H1 (cell line): Measurements from ENCODE around the gene GRIK1. TPM values are rescaled to one million over a fixed set of nuclear protein-coding genes. Genes with fewer than 3 reads are reported as not detected.

ENCODE experiments used
- CTCF ChIA-PET: fragments of 300-600 bp; sonication (Branson Sonifier 250); formaldehyde crosslinking; loops from one replicate; lab custom pipeline; 2021; ENCODE audit not compliant: partially characterized antibody; lab: Charles Lee
- POLR2A ChIA-PET: fragments of 300-600 bp; sonication (Branson Sonifier 250); formaldehyde crosslinking; loops from one replicate; lab custom pipeline; 2021; ENCODE audit warnings: inconsistent platforms; ENCODE audit not compliant: partially characterized antibody; lab: Charles Lee
- DNase-seq, 2 experiments: peaks; one replicate each; pipeline versions ENCODE4 v3.0.0 to v3.0.0-alpha.2; 2010 to 2022; ENCODE audit warnings: low spot score in 2 of 2, low read depth in 1 of 2, mixed read lengths in 1 of 2
- FAIRE-seq: peaks from 2 replicates; lab custom pipeline; 2011; peaks lifted over from hg19 to GRCh38; lab: Jason Lieb, UNC
- H2AFZ ChIP-seq: 2 replicates; pipeline ENCODE4 v1.8.1; 2012; ENCODE audit warnings: low read length, inconsistent platforms
- H2AK5ac ChIP-seq: 2 replicates; pipeline ENCODE4 v1.6.1; 2013; ENCODE audit warnings: low read depth, low read length
- H2BK120ac ChIP-seq: replicated peaks from 2 replicates; pipeline ENCODE3; 2013; ENCODE audit warnings: low read depth, low read length, inconsistent platforms
- H2BK12ac ChIP-seq: 2 replicates; pipeline ENCODE4 v1.6.1; 2013; ENCODE audit warnings: low read depth, low read length
- H2BK15ac ChIP-seq: 2 replicates; pipeline ENCODE4 v1.6.1; 2013; ENCODE audit warnings: low read length
- H2BK20ac ChIP-seq: 2 replicates; pipeline ENCODE4 v1.6.1; 2013; ENCODE audit warnings: low read length
- H2BK5ac ChIP-seq: 2 replicates; pipeline ENCODE4 v1.6.1; 2013; ENCODE audit warnings: low read depth, low read length
- H3K14ac ChIP-seq: 2 replicates; pipeline ENCODE4 v1.6.1; 2013; ENCODE audit warnings: inconsistent platforms; ENCODE audit not compliant: insufficient read length
- H3K18ac ChIP-seq: 2 replicates; pipeline ENCODE4 v1.6.1; 2013; ENCODE audit warnings: low read length; ENCODE audit errors: extremely low read depth
- H3K23ac ChIP-seq: 2 replicates; pipeline ENCODE4 v1.6.1; 2013; ENCODE audit warnings: inconsistent platforms; ENCODE audit not compliant: insufficient read length
- H3K23me2 ChIP-seq: 2 replicates; pipeline ENCODE4 v1.6.1; 2013; ENCODE audit warnings: low read depth, low read length
- H3K27ac ChIP-seq: 2 replicates; pipeline ENCODE4 v1.6.1; 2011; ENCODE audit warnings: low read depth, low read length, inconsistent platforms
- H3K27me3 ChIP-seq, 4 experiments: replicated peaks in 1 of 4; 1 replicate in 1 of 4; 2 replicates in 3 of 4; pipeline versions ENCODE4 v1.6.1 to v1.8.1; 2011 to 2013; ENCODE audit warnings: low read length in 3 of 4, mild to moderate bottlenecking in 3 of 4, inconsistent platforms in 2 of 4, mixed read lengths in 2 of 4, moderate library complexity in 1 of 4; ENCODE audit not compliant: control insufficient read depth in 3 of 4, insufficient read depth in 3 of 4; ENCODE audit errors: extremely low read depth in 1 of 4
- H3K36me3 ChIP-seq, 4 experiments: 2 replicates each; pipeline versions ENCODE4 v1.6.1 to v1.8.1; 2011 to 2013; ENCODE audit warnings: mild to moderate bottlenecking in 4 of 4, low read length in 3 of 4, moderate library complexity in 2 of 4, control low read depth in 1 of 4, inconsistent platforms in 1 of 4; ENCODE audit not compliant: insufficient read depth in 4 of 4, control insufficient read depth in 2 of 4
- H3K4ac ChIP-seq: replicated peaks from 2 replicates; pipeline ENCODE3; 2013; ENCODE audit warnings: low read length, low read depth, mixed read lengths, inconsistent platforms; ENCODE audit not compliant: insufficient read length
- H3K4me1 ChIP-seq, 4 experiments: replicated peaks in 1 of 4; 1 replicate in 1 of 4; 2 replicates in 3 of 4; pipeline versions ENCODE4 v1.6.1 to v1.8.1; 2011 to 2013; ENCODE audit warnings: low read length in 3 of 4, inconsistent platforms in 2 of 4, mixed read lengths in 1 of 4; ENCODE audit not compliant: insufficient read depth in 4 of 4, control insufficient read depth in 3 of 4
- H3K4me2 ChIP-seq, 2 experiments: 2 replicates each; pipeline versions ENCODE4 v1.6.1 to v1.8.1; 2011 to 2013; ENCODE audit warnings: low read depth in 2 of 2, low read length in 2 of 2, control low read depth in 1 of 2, inconsistent platforms in 1 of 2, mild to moderate bottlenecking in 1 of 2; ENCODE audit not compliant: insufficient read depth in 1 of 2
- H3K4me3 ChIP-seq, 4 experiments: fragments of 200-600, 300-600 bp in 1 of 4; sonication (generic), shearing (Covaris generic), sonication (Bioruptor Twin) in 1 of 4; 2 replicates each; pipeline versions ENCODE4 v1.5.1 to v1.8.1; 2011 to 2016; ENCODE audit warnings: low read length in 4 of 4, low read depth in 3 of 4, control low read depth in 2 of 4, inconsistent platforms in 2 of 4, mild to moderate bottlenecking in 2 of 4, mixed read lengths in 1 of 4, moderate library complexity in 1 of 4; ENCODE audit not compliant: insufficient read depth in 2 of 4; ENCODE audit errors: extremely low read depth in 1 of 4
- H3K56ac ChIP-seq: replicated peaks from 2 replicates; pipeline ENCODE3; 2013; ENCODE audit warnings: low read depth, mild to moderate bottlenecking, mixed read lengths, low read length, inconsistent platforms; ENCODE audit not compliant: insufficient read length
- H3K79me1 ChIP-seq: 2 replicates; pipeline ENCODE4 v1.6.1; 2013; ENCODE audit warnings: low read depth, low read length, control low read depth
- H3K79me2 ChIP-seq, 2 experiments: 2 replicates each; pipeline versions ENCODE4 v1.6.1 to v1.8.1; 2012 to 2013; ENCODE audit warnings: low read length in 2 of 2, mild to moderate bottlenecking in 2 of 2, inconsistent platforms in 1 of 2; ENCODE audit not compliant: insufficient read depth in 2 of 2, control insufficient read depth in 1 of 2
- H3K9ac ChIP-seq, 4 experiments: replicated peaks in 1 of 4; 1 replicate in 1 of 4; 2 replicates in 3 of 4; pipeline versions ENCODE4 v1.6.1 to v1.8.1; 2011 to 2013; ENCODE audit warnings: low read depth in 3 of 4, low read length in 3 of 4, control low read depth in 2 of 4, mild to moderate bottlenecking in 2 of 4, moderate library complexity in 2 of 4, inconsistent platforms in 1 of 4; ENCODE audit errors: extremely low read depth in 1 of 4
- H3K9me3 ChIP-seq, 2 experiments: 2 replicates each; pipeline versions ENCODE4 v1.6.1 to v1.8.1; 2012 to 2013; ENCODE audit warnings: mild to moderate bottlenecking in 2 of 2, moderate library complexity in 2 of 2, control low read depth in 1 of 2, inconsistent platforms in 1 of 2, low read depth in 1 of 2, low read length in 1 of 2, mixed read lengths in 1 of 2; ENCODE audit not compliant: insufficient read depth in 2 of 2
- H4K20me1 ChIP-seq, 2 experiments: replicated peaks in 1 of 2; 2 replicates each; pipeline versions ENCODE3 to v1.8.1; 2011 to 2013; ENCODE audit warnings: inconsistent platforms in 2 of 2, low read length in 2 of 2, mild to moderate bottlenecking in 1 of 2; ENCODE audit not compliant: insufficient read depth in 2 of 2, control insufficient read depth in 1 of 2
- H4K5ac ChIP-seq: 2 replicates; pipeline ENCODE4 v1.6.1; 2013; ENCODE audit warnings: low read length, low read depth, mixed read lengths, inconsistent platforms; ENCODE audit not compliant: insufficient read length
- H4K8ac ChIP-seq: 2 replicates; pipeline ENCODE4 v1.8.0; 2013; ENCODE audit warnings: mild to moderate bottlenecking, moderate library complexity, low read length, inconsistent platforms; ENCODE audit not compliant: insufficient read depth; ENCODE audit errors: extremely low read depth
- H4K91ac ChIP-seq: replicated peaks from 2 replicates; pipeline ENCODE3; 2013; ENCODE audit warnings: low read length, mixed read lengths, inconsistent platforms; ENCODE audit not compliant: insufficient read length
- EGR1 ChIP-seq: IDR thresholded peaks from 2 replicates; pipeline ENCODE4 v1.6.1; 2011; ENCODE audit warnings: low read depth, low read length, borderline replicate concordance
- KDM1A ChIP-seq: fragments of 200-600, 300-600 bp; sonication (generic); IDR thresholded peaks from 2 replicates; pipeline ENCODE4 v1.7.1; 2016; ENCODE audit warnings: mild to moderate bottlenecking, low read length, borderline replicate concordance
- NRF1 ChIP-seq: IDR thresholded peaks from 2 replicates; pipeline ENCODE4 v1.6.1; 2011; ENCODE audit warnings: mild to moderate bottlenecking, low read depth, low read length, improper control_type of control experiment
- POLR2A ChIP-seq, 2 experiments: IDR thresholded peaks; 1 replicate in 1 of 2; 2 replicates in 1 of 2; pipeline ENCODE4 v1.6.1; 2011; ENCODE audit warnings: low read depth in 2 of 2, low read length in 2 of 2, mild to moderate bottlenecking in 2 of 2; ENCODE audit errors: control extremely low read depth in 1 of 2
- TBP ChIP-seq: IDR thresholded peaks from 2 replicates; pipeline ENCODE4 v1.6.1; 2011; ENCODE audit warnings: low read depth, low read length, improper control_type of control experiment
- WGBS, 2 experiments: shearing (Covaris generic) in 1 of 2; methylation state at CpG; one replicate each; pipeline versions ENCODE4 v1.1.6 to v1.1.7; 2013 to 2015; ENCODE audit warnings: low lambda C conversion rate in 2 of 2, mixed read lengths in 2 of 2, inconsistent platforms in 1 of 2, low coverage in 1 of 2, missing lambda C conversion rate in 1 of 2; ENCODE audit not compliant: insufficient replicate concordance in 2 of 2, insufficient coverage in 1 of 2, insufficient read length in 1 of 2; ENCODE audit errors: extremely low coverage in 1 of 2, missing lambda C conversion rate in 1 of 2; 5-methylcytosine and 5-hydroxymethylcytosine counted together
- polyA plus RNA-seq, 7 experiments: library from polyadenylated mRNA; depleted of rRNA in 3 of 7; stranded (reverse) in 5 of 7; unstranded in 2 of 7; fragments of >200 nt in 5 of 7; fragments of 200-250 nt in 2 of 7; gene quantifications; 1 replicate in 5 of 7; 2 replicates in 1 of 7; 4 replicates in 1 of 7; pipeline versions ENCODE4 v1.2.1 to v1.2.3, GENCODE V29; 2011 to 2013; ENCODE audit warnings: missing spikeins in 2 of 7, mixed read lengths in 2 of 7
- total RNA-seq: library from RNA; stranded (reverse); fragmentation: NEBNext Ultra II Directional; extraction: Animal tissue kit (Norgen Biotek cat#: 25700); gene quantifications from 2 replicates; pipeline ENCODE4 v1.2.1, GENCODE V29; 2021

The GRIK1 gene
- total and polyA plus RNA-seq, 2 of the 8 experiments (the other 6 are each of a cell fraction or from before 2014, with no cell fraction given) = 0.11 to 0.32 TPM

DNA sequence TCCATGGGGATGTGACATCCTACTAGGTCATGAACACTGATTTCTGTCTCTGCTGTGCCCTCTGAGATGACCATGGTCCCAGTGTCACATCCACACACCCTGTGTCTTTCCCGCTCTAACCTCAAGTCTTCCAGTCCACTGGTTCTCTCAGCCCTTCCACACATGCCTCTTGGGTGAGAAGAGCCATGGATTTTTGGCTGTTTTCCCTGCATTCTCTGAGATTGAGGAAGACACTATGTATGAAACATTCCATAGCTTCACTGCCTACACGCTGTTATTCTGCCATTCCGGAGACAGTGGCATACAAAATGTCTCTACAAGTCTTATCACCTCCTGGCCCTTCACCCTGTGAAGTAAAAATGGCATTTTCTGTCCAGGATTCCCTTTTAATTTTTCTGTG, 393.7 kb downstream of the GRIK1 start:
- no peak overlapping the region for H3K4me3 ChIP-seq
- ChIA-PET POLR2A (no interaction called here), CTCF (interaction anchor here (0.8 to 0.9 kb wide), 2 partner anchors 12 to 103 kb away, joined by 3 read pairs; no protein-coding TSS in a partner anchor)
- H2BK15ac ChIP-seq = no peak overlapping the region
- no peak overlapping the region for H4K5ac ChIP-seq
- no peak overlapping the region for H4K91ac ChIP-seq
- H4K20me1 ChIP-seq = no peaks in the 10 kb centered on the region
- H2AFZ ChIP-seq = no peak overlapping the region
- H3K4me2 ChIP-seq = no peak overlapping the region
- no peak overlapping the region for H2BK12ac ChIP-seq
- FAIRE-seq (no peak), DNase-seq (no peak)
- no peaks in the 10 kb centered on the region for H3K9me3 ChIP-seq
- TF ChIP-seq POLR2A (IDR thresholded peaks at IDR 0.05; ENCODE audit: control extremely low read depth in 1 of 2, low read depth in 2 of 2, low read length in 2 of 2) = no peak
- no peak for TF ChIP-seq TBP
- TF ChIP-seq EGR1 = no peak
- no peak for TF ChIP-seq KDM1A
- no peak for TF ChIP-seq NRF1
- H2BK120ac ChIP-seq = no peak overlapping the region
- H3K56ac ChIP-seq = no peak overlapping the region
- H3K23ac ChIP-seq = no peak overlapping the region
- no peaks in the 10 kb centered on the region for H3K27me3 ChIP-seq
- 93% methylated on average over 3 of the region's 3 CpGs; no CpG with 5 or more reads in 1 of the 2 experiments for WGBS, 2 experiments
- no peak overlapping the region for H3K14ac ChIP-seq
- H4K8ac ChIP-seq = no peak overlapping the region
- H3K79me1 ChIP-seq = no peaks in the 10 kb centered on the region
- H3K27ac ChIP-seq = no peak overlapping the region
- no peak overlapping the region for H2BK5ac ChIP-seq
- H3K36me3 ChIP-seq = no peaks in the 10 kb centered on the region
- H3K4me1 ChIP-seq = no peaks in the 10 kb centered on the region
- no peak overlapping the region for H2AK5ac ChIP-seq
- no peak overlapping the region for H3K9ac ChIP-seq
- H3K18ac ChIP-seq = no peak overlapping the region
- no peak overlapping the region for H2BK20ac ChIP-seq
- H3K79me2 ChIP-seq = no peaks in the 10 kb centered on the region
- no peaks in the 10 kb centered on the region for H3K23me2 ChIP-seq
- H3K4ac ChIP-seq = no peak overlapping the region
